ENCODE results near the gene DDR2. TPM values are rescaled to one million over a fixed set of nuclear protein-coding genes. Genes with fewer than 3 reads are reported as not detected.
"Not testable (repeated sequence)": the region's sequence is repeated elsewhere in the genome, so short reads cannot be mapped to it uniquely, and the experiment has no call there.

Gene DDR2
- total and polyA plus RNA-seq, 2 donors from 2014 or later: 3.9 to 19.8 TPM

DNA sequence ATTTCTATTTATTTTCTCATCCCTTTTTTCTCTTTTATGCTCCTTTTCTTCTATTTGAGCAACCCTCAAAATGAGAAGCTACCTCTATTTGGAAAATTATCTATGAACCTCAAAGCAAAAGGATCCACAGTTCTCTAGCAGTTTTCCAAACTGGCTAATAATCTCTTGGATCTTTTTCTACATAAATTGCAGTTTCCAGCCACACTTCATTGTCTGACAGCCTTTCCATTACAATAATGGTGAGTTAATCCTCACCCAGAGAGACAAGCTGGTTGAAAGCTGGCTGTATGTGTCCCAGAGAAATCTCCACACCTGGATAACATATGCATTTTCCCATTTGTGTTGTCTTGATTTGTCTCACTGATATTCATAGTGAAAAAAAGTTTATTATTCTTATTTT lies 141.7 kb downstream of the DDR2 start:
- H3K27ac ChIP-seq (ENCODE audit: low read depth in 2 of 2, low read length in 2 of 2): no peak overlapping the region
- H3K27me3 ChIP-seq (ENCODE audit: control insufficient read depth, insufficient read depth, low read length): no peaks in the 10 kb centered on the region
- H3K36me3 ChIP-seq (ENCODE audit: control insufficient read depth in 2 of 3, insufficient read depth in 3 of 3, low read length in 3 of 3): peaks cover 0 to 2% (median 0%) of the 10 kb centered on the region in 3 donors
- H3K9ac ChIP-seq (ENCODE audit: low read length in 3 of 3): no peak overlapping the region
- TF ChIP-seq, protein P1, sequence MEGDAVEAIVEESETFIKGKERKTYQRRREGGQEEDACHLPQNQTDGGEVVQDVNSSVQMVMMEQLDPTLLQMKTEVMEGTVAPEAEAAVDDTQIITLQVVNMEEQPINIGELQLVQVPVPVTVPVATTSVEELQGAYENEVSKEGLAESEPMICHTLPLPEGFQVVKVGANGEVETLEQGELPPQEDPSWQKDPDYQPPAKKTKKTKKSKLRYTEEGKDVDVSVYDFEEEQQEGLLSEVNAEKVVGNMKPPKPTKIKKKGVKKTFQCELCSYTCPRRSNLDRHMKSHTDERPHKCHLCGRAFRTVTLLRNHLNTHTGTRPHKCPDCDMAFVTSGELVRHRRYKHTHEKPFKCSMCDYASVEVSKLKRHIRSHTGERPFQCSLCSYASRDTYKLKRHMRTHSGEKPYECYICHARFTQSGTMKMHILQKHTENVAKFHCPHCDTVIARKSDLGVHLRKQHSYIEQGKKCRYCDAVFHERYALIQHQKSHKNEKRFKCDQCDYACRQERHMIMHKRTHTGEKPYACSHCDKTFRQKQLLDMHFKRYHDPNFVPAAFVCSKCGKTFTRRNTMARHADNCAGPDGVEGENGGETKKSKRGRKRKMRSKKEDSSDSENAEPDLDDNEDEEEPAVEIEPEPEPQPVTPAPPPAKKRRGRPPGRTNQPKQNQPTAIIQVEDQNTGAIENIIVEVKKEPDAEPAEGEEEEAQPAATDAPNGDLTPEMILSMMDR (IDR thresholded peaks at IDR 0.05; ENCODE audit: borderline replicate concordance, extremely low read depth, insufficient read depth): no peak
- intact Hi-C loops (cut with DNase I): no loop called here
- no peak for DNase-seq
- no peak overlapping the region for H3K4me3 ChIP-seq (ENCODE audit: low read length in 3 of 3)
- FAIRE-seq: no peak
- H3K9me3 ChIP-seq (ENCODE audit: control insufficient read depth in 2 of 3, insufficient read depth in 1 of 3, low read length in 3 of 3): no peaks in the 10 kb centered on the region
- no peaks in the 10 kb centered on the region for H3K4me1 ChIP-seq (ENCODE audit: control insufficient read depth in 2 of 3, insufficient read depth in 2 of 3, low read depth in 1 of 3, low read length in 3 of 3)

DNA sequence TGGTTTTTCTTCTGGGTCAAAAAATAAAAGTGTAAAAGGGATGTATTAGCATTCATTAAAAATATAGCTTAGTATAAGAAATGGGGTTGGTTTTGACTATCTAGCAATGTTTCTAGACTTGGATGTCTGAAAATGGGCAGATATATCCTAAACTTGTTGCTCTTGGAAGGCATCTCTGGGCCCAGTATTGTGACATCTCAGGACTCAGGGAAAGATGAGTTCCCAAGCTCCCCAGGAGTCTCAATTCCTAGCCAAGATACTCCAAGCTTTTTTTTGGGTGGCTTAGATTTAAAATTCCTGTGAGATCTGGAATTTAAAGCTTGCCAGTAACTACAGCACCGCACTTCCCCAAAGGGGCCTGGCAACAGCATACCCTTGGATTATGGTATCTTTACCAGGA lies 146.8 kb downstream of the DDR2 start:
- intact Hi-C loops (cut with DNase I): no loop called here
- H3K36me3 ChIP-seq (ENCODE audit: control insufficient read depth in 2 of 3, insufficient read depth in 3 of 3, low read length in 3 of 3): peaks cover 0 to 2% (median 0%) of the 10 kb centered on the region in 3 donors
- no peak overlapping the region for H3K27ac ChIP-seq (ENCODE audit: low read depth in 2 of 2, low read length in 2 of 2)
- TF ChIP-seq, protein P1 (IDR thresholded peaks at IDR 0.05; ENCODE audit: borderline replicate concordance, extremely low read depth, insufficient read depth): no peak
- no peaks in the 10 kb centered on the region for H3K4me1 ChIP-seq (ENCODE audit: control insufficient read depth in 2 of 3, insufficient read depth in 2 of 3, low read depth in 1 of 3, low read length in 3 of 3)
- H3K4me3 ChIP-seq (ENCODE audit: low read length in 3 of 3): no peak overlapping the region
- H3K27me3 ChIP-seq (ENCODE audit: control insufficient read depth, insufficient read depth, low read length): no peaks in the 10 kb centered on the region
- DNase-seq (no peak), FAIRE-seq (no peak)
- H3K9me3 ChIP-seq (ENCODE audit: control insufficient read depth in 2 of 3, insufficient read depth in 1 of 3, low read length in 3 of 3): no peaks in the 10 kb centered on the region
- H3K9ac ChIP-seq (ENCODE audit: low read length in 3 of 3): no peak overlapping the region

DNA sequence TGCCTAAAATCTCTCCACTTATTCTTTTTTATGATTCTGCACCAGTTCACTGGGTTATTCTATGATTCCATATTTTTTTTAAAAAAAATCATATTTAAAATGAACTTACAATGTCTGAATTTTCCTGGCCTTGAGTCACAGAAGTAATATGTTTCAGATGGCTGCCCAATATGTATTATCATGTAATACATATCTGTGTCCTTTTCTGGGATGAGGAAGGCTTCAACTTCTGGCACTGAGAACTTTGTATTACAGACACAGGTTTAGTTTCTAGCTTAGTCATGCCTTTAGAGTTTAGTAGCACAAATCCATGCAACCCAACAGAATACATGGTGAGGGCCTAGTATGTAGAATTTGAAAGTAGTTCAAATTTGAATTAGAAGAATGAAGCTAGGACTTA lies 150.4 kb downstream of the DDR2 start:
- Histone ChIP-seq H3K36me3 (ENCODE audit: control insufficient read depth in 2 of 3, insufficient read depth in 3 of 3, low read length in 3 of 3) (peaks cover 0 to 2% (median 0%) of the 10 kb centered on the region in 3 donors), H3K27me3 (ENCODE audit: control insufficient read depth, insufficient read depth, low read length) (no peaks in the 10 kb centered on the region), H3K4me1 (ENCODE audit: control insufficient read depth in 2 of 3, insufficient read depth in 2 of 3, low read depth in 1 of 3, low read length in 3 of 3) (no peaks in the 10 kb centered on the region), H3K4me3 (ENCODE audit: low read length in 3 of 3) (no peak overlapping the region), H3K27ac (ENCODE audit: low read depth in 2 of 2, low read length in 2 of 2) (no peak overlapping the region), H3K9me3 (ENCODE audit: control insufficient read depth in 2 of 3, insufficient read depth in 1 of 3, low read length in 3 of 3) (no peaks in the 10 kb centered on the region), H3K9ac (ENCODE audit: low read length in 3 of 3) (no peak overlapping the region)
- intact Hi-C loops (cut with DNase I): no loop called here
- no peak for FAIRE-seq
- TF ChIP-seq, protein P1 (IDR thresholded peaks at IDR 0.05; ENCODE audit: borderline replicate concordance, extremely low read depth, insufficient read depth): no peak
- no peak for DNase-seq

DNA sequence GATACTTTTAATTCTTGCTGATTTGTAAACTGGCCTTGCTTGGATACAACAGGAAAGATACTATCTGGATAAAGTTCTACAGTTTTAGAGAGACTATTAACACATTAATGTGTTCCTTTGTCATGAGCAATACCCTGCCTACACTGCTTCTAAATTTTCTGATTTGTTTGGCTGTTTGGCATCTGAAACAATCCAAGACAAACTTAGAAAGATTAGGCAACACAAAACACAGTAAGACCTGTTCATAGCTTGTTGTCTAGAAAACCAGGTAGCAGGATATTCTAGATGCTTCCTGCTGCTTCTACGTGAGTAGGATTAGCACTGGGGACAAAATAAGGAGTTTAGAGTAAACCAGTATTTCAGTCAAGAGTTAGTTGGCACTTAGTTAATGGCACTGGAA lies 152.7 kb downstream of the DDR2 start:
- H3K4me3 ChIP-seq (ENCODE audit: low read length in 3 of 3); intact Hi-C loops (cut with DNase I); H3K4me1 ChIP-seq (ENCODE audit: control insufficient read depth in 2 of 3, insufficient read depth in 2 of 3, low read depth in 1 of 3, low read length in 3 of 3); H3K9ac ChIP-seq (ENCODE audit: low read length in 3 of 3); H3K9me3 ChIP-seq (ENCODE audit: control insufficient read depth in 2 of 3, insufficient read depth in 1 of 3, low read length in 3 of 3); FAIRE-seq; H3K36me3 ChIP-seq (ENCODE audit: control insufficient read depth in 2 of 3, insufficient read depth in 3 of 3, low read length in 3 of 3); H3K27me3 ChIP-seq (ENCODE audit: control insufficient read depth, insufficient read depth, low read length); DNase-seq; H3K27ac ChIP-seq (ENCODE audit: low read depth in 2 of 2, low read length in 2 of 2): not testable (repeated sequence)

DNA sequence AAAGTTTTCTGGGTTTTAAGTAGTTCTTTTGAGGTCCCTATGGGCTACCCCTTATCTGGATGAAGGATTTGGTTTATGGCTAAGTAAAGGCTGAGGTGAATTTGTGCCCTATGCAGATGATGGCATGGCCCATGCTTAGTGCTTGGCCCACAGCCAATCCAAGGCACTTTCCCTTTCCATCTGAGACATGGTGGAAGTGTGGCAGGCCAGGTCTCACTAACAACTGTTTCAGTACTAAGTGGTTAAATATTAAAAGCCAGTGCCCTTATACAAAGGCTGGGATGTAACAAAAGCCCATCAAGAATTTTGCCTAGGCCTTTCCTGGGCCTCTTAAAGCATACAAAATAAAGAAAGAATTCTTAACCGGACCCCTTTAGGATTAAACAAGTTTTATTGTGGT lies 156.5 kb downstream of the DDR2 start:
- H3K4me1 ChIP-seq (ENCODE audit: control insufficient read depth in 2 of 3, insufficient read depth in 2 of 3, low read depth in 1 of 3, low read length in 3 of 3); H3K9me3 ChIP-seq (ENCODE audit: control insufficient read depth in 2 of 3, insufficient read depth in 1 of 3, low read length in 3 of 3); intact Hi-C loops (cut with DNase I); H3K27me3 ChIP-seq (ENCODE audit: control insufficient read depth, insufficient read depth, low read length); H3K9ac ChIP-seq (ENCODE audit: low read length in 3 of 3); H3K36me3 ChIP-seq (ENCODE audit: control insufficient read depth in 2 of 3, insufficient read depth in 3 of 3, low read length in 3 of 3); H3K27ac ChIP-seq (ENCODE audit: low read depth in 2 of 2, low read length in 2 of 2); FAIRE-seq; H3K4me3 ChIP-seq (ENCODE audit: low read length in 3 of 3): not testable (repeated sequence)
- peak in 2 of 5 donors; percentile 16 to 33 for DNase-seq

DNA sequence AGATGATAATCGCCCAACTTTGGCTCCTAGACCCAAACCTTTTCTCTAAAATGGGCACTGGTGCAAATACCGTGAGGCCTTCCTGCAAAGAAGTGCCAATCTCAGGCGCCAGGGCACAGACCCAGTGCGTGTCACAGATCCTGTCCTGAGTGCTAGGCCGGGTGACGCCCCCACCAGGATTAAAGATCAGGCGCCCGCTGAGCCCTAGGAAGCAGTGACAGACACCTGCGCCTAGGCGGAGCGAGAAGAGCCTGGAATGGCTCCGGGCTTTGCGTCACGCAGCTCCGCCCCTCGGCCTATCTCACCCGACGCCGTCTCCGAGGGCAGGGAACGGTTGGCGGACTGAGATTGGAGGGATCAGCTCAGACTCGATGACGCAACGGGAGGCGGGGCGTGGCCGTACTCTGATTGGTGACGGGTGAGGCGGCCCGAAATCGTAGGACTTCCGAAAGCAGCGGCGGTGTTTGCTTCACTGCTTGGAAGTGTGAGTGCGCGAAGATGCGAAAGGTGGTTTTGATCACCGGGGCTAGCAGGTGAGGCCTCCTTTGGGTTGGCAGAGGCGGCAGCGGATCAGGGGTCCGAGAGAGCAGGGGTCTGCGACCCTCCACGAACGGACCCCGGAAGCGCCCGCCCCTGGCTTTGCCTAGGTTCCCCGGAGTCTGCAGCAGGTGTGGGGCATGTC lies 158.2 kb downstream of the DDR2 start, which contains the start of gene HSD17B7:
Gene HSD17B7, plus strand, starts transcription at position 400 of the 682 bp plus-strand sequence. Its CDS starts 99 bp downstream, at position 499.
- DNase-seq (peak; percentile 76 to 91 (median 86)), FAIRE-seq (peak; percentile 96)
- H3K36me3 ChIP-seq (ENCODE audit: control insufficient read depth in 2 of 3, insufficient read depth in 3 of 3, low read length in 3 of 3); H3K4me1 ChIP-seq (ENCODE audit: control insufficient read depth in 2 of 3, insufficient read depth in 2 of 3, low read depth in 1 of 3, low read length in 3 of 3); intact Hi-C loops (cut with DNase I); H3K9me3 ChIP-seq (ENCODE audit: control insufficient read depth in 2 of 3, insufficient read depth in 1 of 3, low read length in 3 of 3); H3K27me3 ChIP-seq (ENCODE audit: control insufficient read depth, insufficient read depth, low read length): not testable (repeated sequence)
- Histone ChIP-seq H3K27ac (ENCODE audit: low read depth in 2 of 2, low read length in 2 of 2) (peak within 1 kb of the TSS; percentile 92), H3K4me3 (ENCODE audit: low read length in 3 of 3) (peak within 1 kb of the TSS; percentile 59 to 73 (median 64)), H3K9ac (ENCODE audit: low read length in 3 of 3) (peak within 1 kb of the TSS in 2 of 3 donors; percentile 27 to 80)
